GM18526 (cell line): ENCODE data around the gene HS3ST4.

Source experiments
- POLR2A ChIP-seq: IDR thresholded peaks from 3 replicates; pipeline ENCODE4 v1.6.1; 2011; ENCODE audit not compliant: insufficient read length; ENCODE audit errors: extremely low read depth

HS3ST4 gene

GRCh38 chr16:25713785-25714570 is 22.2 kb downstream of the HS3ST4 start:
- TF ChIP-seq POLR2A = no peak

GRCh38 chr16:25716186-25716585 is 24.4 kb downstream of the HS3ST4 start:
- TF ChIP-seq POLR2A = no peak

GRCh38 chr16:25721439-25721838 is 29.7 kb downstream of the HS3ST4 start:
- TF ChIP-seq POLR2A = no peak

- TF ChIP-seq POLR2A = no peak
Observed at GRCh38 chr16:25726430-25727098, 34.8 kb downstream of the HS3ST4 start.

GRCh38 chr16:25729188-25729915 is 37.6 kb downstream of the HS3ST4 start:
- TF ChIP-seq POLR2A = no peak

- no peak for TF ChIP-seq POLR2A
Observed at GRCh38 chr16:25730396-25730795, 38.6 kb downstream of the HS3ST4 start.

- TF ChIP-seq POLR2A = no peak
Observed at GRCh38 chr16:25734430-25735385, 42.9 kb downstream of the HS3ST4 start.

- TF ChIP-seq POLR2A = no peak
Observed at GRCh38 chr16:25735645-25736044, 43.9 kb downstream of the HS3ST4 start.

- TF ChIP-seq POLR2A = no peak
Observed at GRCh38 chr16:25747160-25747758, 55.5 kb downstream of the HS3ST4 start.

- TF ChIP-seq POLR2A = no peak
Observed at GRCh38 chr16:25748092-25748654, 56.4 kb downstream of the HS3ST4 start.

GRCh38 chr16:25750488-25751216 is 58.9 kb downstream of the HS3ST4 start:
- no peak for TF ChIP-seq POLR2A

GRCh38 chr16:25751230-25751835 is 59.6 kb downstream of the HS3ST4 start:
- TF ChIP-seq POLR2A = no peak

- no peak for TF ChIP-seq POLR2A
Observed at GRCh38 chr16:25764466-25764865, 72.7 kb downstream of the HS3ST4 start.
